WTC11 (cell line): Measurements from ENCODE around the gene MTHFD1L. TPM values are rescaled to one million over a fixed set of nuclear protein-coding genes. Genes with fewer than 3 reads are reported as not detected.

Experiments used
- ATAC-seq: fragments of 200-7000 bp; cut with Tn5 transposase; 2 replicates; pipeline ENCODE4 v1.10.0; 2021; ENCODE audit warnings: mild to moderate bottlenecking, moderate library complexity
- CTCF ChIA-PET: fragments of 300-600 bp; sonication (Branson Sonifier 250); formaldehyde crosslinking; loops from one replicate; lab custom pipeline; 2021; ENCODE audit warnings: antibody characterized with exemption; lab: Charles Lee
- POLR2A ChIA-PET: fragments of 350-600 bp; sonication (Branson Sonifier 250); formaldehyde crosslinking; loops from one replicate; lab custom pipeline; 2021; ENCODE audit warnings: antibody characterized with exemption; lab: Charles Lee
- DNase-seq: peaks from one replicate; pipeline ENCODE4 v3.0.0; 2021; ENCODE audit warnings: low spot score
- H3K27ac Mint-ChIP-seq: 2 replicates; pipeline ENCODE4 v1.8.0; 2021; ENCODE audit warnings: mixed read lengths
- H3K27me3 Mint-ChIP-seq: 2 replicates; pipeline ENCODE4 v1.8.0; 2021; ENCODE audit warnings: low read depth, mild to moderate bottlenecking, moderate library complexity, mixed read lengths
- H3K36me3 Mint-ChIP-seq: 2 replicates; pipeline ENCODE4 v1.8.0; 2021; ENCODE audit warnings: mixed read lengths
- H3K4me1 Mint-ChIP-seq: 2 replicates; pipeline ENCODE4 v1.8.0; 2022; ENCODE audit warnings: mixed read lengths
- H3K4me3 Mint-ChIP-seq: 2 replicates; pipeline ENCODE4 v1.8.0; 2021; ENCODE audit warnings: mild to moderate bottlenecking, moderate library complexity, mixed read lengths
- H3K9me3 Mint-ChIP-seq: 2 replicates; pipeline ENCODE4 v1.8.0; 2021; ENCODE audit warnings: mixed read lengths
- CBFB ChIP-seq: sonication (generic); formaldehyde crosslinking; IDR thresholded peaks from 2 replicates; pipeline ENCODE4 v1.8.1; 2022; ENCODE audit warnings: mild to moderate bottlenecking, low read depth, missing genetic modification reagents
- CREB1 ChIP-seq: sonication (generic); formaldehyde crosslinking; IDR thresholded peaks from 2 replicates; pipeline ENCODE4 v1.8.0; 2023; ENCODE audit warnings: mild to moderate bottlenecking, missing genetic modification reagents
- ELF4 ChIP-seq: sonication (generic); formaldehyde crosslinking; IDR thresholded peaks from 2 replicates; pipeline ENCODE4 v1.8.1; 2022; ENCODE audit warnings: low read depth, mild to moderate bottlenecking, moderate library complexity, missing genetic modification reagents
- ESRRA ChIP-seq: sonication (generic); formaldehyde crosslinking; IDR thresholded peaks from 2 replicates; pipeline ENCODE4 v1.8.1; 2022; ENCODE audit warnings: mild to moderate bottlenecking, missing genetic modification reagents, borderline replicate concordance
- FOXK1 ChIP-seq: sonication (generic); formaldehyde crosslinking; IDR thresholded peaks from 2 replicates; pipeline ENCODE4 v1.8.0; 2022; ENCODE audit warnings: mild to moderate bottlenecking, moderate library complexity, missing genetic modification reagents
- FOXP1 ChIP-seq: sonication (generic); formaldehyde crosslinking; IDR thresholded peaks from 2 replicates; pipeline ENCODE4 v1.8.0; 2022; ENCODE audit warnings: missing genetic modification reagents, mild to moderate bottlenecking, moderate library complexity, borderline replicate concordance
- MXD4 ChIP-seq: fragments of 250-450 bp; sonication (Bioruptor Pico); IDR thresholded peaks from 2 replicates; pipeline ENCODE4 v1.8.0; 2021; ENCODE audit warnings: mild to moderate bottlenecking, moderate library complexity, borderline replicate concordance
- NFATC4 ChIP-seq: fragments of 250-450 bp; sonication (Bioruptor Pico); IDR thresholded peaks from 2 replicates; pipeline ENCODE4 v1.9.0; 2021; ENCODE audit warnings: mild to moderate bottlenecking
- NFYB ChIP-seq: sonication (generic); formaldehyde crosslinking; conservative IDR thresholded peaks from 2 replicates; pipeline ENCODE4 v1.8.0; 2022; ENCODE audit warnings: low read depth, missing genetic modification reagents
- NR3C1 ChIP-seq: sonication (generic); formaldehyde crosslinking; conservative IDR thresholded peaks from 2 replicates; pipeline ENCODE4 v1.8.1; 2023; ENCODE audit warnings: low read depth, mild to moderate bottlenecking, missing genetic modification reagents
- OVOL2 ChIP-seq: fragments of 250-450 bp; sonication (Bioruptor Pico); IDR thresholded peaks from 2 replicates; pipeline ENCODE4 v1.9.0; 2021; ENCODE audit warnings: mild to moderate bottlenecking, borderline replicate concordance
- SOX15 ChIP-seq: fragments of 250-450 bp; sonication (Bioruptor Pico); IDR thresholded peaks from 2 replicates; pipeline ENCODE4 v1.9.0; 2021; ENCODE audit warnings: mild to moderate bottlenecking
- TEAD4 ChIP-seq: sonication (generic); formaldehyde crosslinking; IDR thresholded peaks from 2 replicates; pipeline ENCODE4 v1.8.0; 2022; ENCODE audit warnings: mild to moderate bottlenecking, missing genetic modification reagents
- ZNF219 ChIP-seq: sonication (generic); formaldehyde crosslinking; IDR thresholded peaks from 2 replicates; pipeline ENCODE4 v1.8.0; 2023; ENCODE audit warnings: missing genetic modification reagents, mild to moderate bottlenecking, borderline replicate concordance
- ZNF263 ChIP-seq: sonication (generic); formaldehyde crosslinking; IDR thresholded peaks from 2 replicates; pipeline ENCODE4 v1.8.1; 2022; ENCODE audit warnings: low read depth, mild to moderate bottlenecking, moderate library complexity, missing genetic modification reagents
- ZNF396 ChIP-seq: fragments of 250-450 bp; sonication (Bioruptor Pico); IDR thresholded peaks from 2 replicates; pipeline ENCODE4 v1.8.0; 2021; ENCODE audit warnings: mild to moderate bottlenecking, moderate library complexity, borderline replicate concordance
- ZNF425 ChIP-seq: fragments of 250-450 bp; sonication (Bioruptor Pico); conservative IDR thresholded peaks from 2 replicates; pipeline ENCODE4 v1.9.0; 2021; ENCODE audit warnings: mild to moderate bottlenecking
- ZNF512 ChIP-seq: sonication (generic); formaldehyde crosslinking; IDR thresholded peaks from 2 replicates; pipeline ENCODE4 v1.8.1; 2022; ENCODE audit warnings: missing genetic modification reagents, borderline replicate concordance
- ZNF671 ChIP-seq: fragments of 250-450 bp; sonication (Bioruptor Pico); IDR thresholded peaks from 2 replicates; pipeline ENCODE4 v1.8.0; 2021; ENCODE audit warnings: mild to moderate bottlenecking
- total RNA-seq: library from RNA; stranded (reverse); gene quantifications from 3 replicates; pipeline ENCODE4 v1.2.3, GENCODE V29; 2021
- TF ChIP-seq, protein P1 (sequence below): fragments of 200-600 bp; IDR thresholded peaks from 2 replicates; pipeline ENCODE4 v1.8.0; 2022; ENCODE audit warnings: antibody characterized with exemption
- TF ChIP-seq, protein P2 (sequence below): fragments of 250-450 bp; sonication (Bioruptor Pico); IDR thresholded peaks from 2 replicates; pipeline ENCODE4 v1.9.0; 2021; ENCODE audit warnings: mild to moderate bottlenecking
- TF ChIP-seq, protein P3 (sequence below): sonication (generic); formaldehyde crosslinking; IDR thresholded peaks from 2 replicates; pipeline ENCODE4 v1.8.1; 2022; ENCODE audit warnings: low read depth, missing genetic modification reagents, borderline replicate concordance

MTHFD1L gene
- total RNA-seq, 1 experiment from 2014 or later, result 104 TPM

DNA sequence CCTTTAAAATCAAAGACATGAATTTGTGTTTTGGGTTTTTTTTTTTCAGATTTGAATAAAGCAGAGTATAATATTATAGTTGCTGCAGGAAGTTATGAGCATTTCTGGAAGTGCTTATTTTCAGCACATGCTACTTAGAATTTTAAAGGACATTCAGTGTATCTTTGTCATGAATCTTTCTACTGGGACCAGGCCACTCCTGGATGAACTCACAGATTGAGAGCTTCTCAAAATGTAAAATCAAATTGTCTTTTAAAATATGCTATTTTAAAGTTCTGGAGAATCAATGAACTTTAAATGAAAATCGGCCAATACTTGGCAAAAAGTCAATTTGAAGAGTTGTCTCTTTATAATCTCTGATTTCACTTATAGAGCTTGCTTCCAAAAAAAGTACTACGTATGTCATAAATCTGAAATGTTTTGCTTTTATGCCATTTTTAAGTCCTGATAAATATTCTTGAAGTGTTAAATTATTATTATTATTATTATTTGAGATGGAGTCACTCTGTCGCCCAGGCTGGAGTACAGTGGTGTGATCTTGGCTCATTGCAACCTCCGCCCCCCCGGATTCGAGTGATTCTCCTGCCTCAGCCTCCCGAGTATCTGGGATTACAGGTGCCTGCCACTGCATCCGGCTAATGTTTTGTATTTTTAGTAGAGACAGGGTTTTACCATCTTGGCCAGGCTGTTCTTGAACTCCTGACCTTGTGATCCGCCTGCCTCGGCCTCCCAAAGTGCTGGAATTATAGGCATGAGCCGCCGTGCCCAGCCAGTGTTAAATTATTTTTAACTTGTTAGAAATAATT, 198.5 kb downstream of the MTHFD1L start:
- ATAC-seq (no peak), DNase-seq (no peak)
- Mint-ChIP-seq H3K9me3 (no peaks in the 10 kb centered on the region), H3K36me3 (peaks cover 10% of the 10 kb centered on the region; the same call in 1 of the 2 replicates), H3K27ac (no peak overlapping the region), H3K4me3 (no peak overlapping the region), H3K4me1 (no peaks in the 10 kb centered on the region), H3K27me3 (no peaks in the 10 kb centered on the region)
- TF ChIP-seq ZNF671 (CRISPR knock-in tag) (no peak), ZNF396 (CRISPR knock-in tag) (no peak), NR3C1 (CRISPR knock-in tag) (no peak), FOXP1 (CRISPR knock-in tag) (no peak), MXD4 (CRISPR knock-in tag) (no peak), OVOL2 (CRISPR knock-in tag) (no peak), ZNF512 (CRISPR knock-in tag) (no peak), SOX15 (CRISPR knock-in tag) (no peak), TEAD4 (no peak), CREB1 (CRISPR knock-in tag) (no peak), ELF4 (no peak), NFATC4 (no peak), ZNF263 (no peak), NFYB (no peak), FOXK1 (CRISPR knock-in tag) (no peak), ESRRA (CRISPR knock-in tag) (no peak), ZNF425 (CRISPR knock-in tag) (no peak), ZNF219 (CRISPR knock-in tag) (no peak)
- TF ChIP-seq, protein P1, sequence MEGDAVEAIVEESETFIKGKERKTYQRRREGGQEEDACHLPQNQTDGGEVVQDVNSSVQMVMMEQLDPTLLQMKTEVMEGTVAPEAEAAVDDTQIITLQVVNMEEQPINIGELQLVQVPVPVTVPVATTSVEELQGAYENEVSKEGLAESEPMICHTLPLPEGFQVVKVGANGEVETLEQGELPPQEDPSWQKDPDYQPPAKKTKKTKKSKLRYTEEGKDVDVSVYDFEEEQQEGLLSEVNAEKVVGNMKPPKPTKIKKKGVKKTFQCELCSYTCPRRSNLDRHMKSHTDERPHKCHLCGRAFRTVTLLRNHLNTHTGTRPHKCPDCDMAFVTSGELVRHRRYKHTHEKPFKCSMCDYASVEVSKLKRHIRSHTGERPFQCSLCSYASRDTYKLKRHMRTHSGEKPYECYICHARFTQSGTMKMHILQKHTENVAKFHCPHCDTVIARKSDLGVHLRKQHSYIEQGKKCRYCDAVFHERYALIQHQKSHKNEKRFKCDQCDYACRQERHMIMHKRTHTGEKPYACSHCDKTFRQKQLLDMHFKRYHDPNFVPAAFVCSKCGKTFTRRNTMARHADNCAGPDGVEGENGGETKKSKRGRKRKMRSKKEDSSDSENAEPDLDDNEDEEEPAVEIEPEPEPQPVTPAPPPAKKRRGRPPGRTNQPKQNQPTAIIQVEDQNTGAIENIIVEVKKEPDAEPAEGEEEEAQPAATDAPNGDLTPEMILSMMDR, result no peak
- CTCF ChIA-PET, result interaction anchor here (1.2 kb wide), 1 partner anchor 260 kb away, joined by 3 read pairs; no protein-coding TSS in a partner anchor
- POLR2A ChIA-PET, result no interaction called here

- Mint-ChIP-seq H3K27ac (peak overlapping the region; percentile 7; the same call in 1 of the 2 replicates), H3K9me3 (no peaks in the 10 kb centered on the region)
- CTCF ChIA-PET, result no interaction called here
These were observed 199.7 kb downstream of the MTHFD1L start for GRCh38 chr6:151065027-151065815.

More at GRCh38 chr6:151065027-151065815, 199.7 kb downstream of the MTHFD1L start:
- TF ChIP-seq, protein P2, sequence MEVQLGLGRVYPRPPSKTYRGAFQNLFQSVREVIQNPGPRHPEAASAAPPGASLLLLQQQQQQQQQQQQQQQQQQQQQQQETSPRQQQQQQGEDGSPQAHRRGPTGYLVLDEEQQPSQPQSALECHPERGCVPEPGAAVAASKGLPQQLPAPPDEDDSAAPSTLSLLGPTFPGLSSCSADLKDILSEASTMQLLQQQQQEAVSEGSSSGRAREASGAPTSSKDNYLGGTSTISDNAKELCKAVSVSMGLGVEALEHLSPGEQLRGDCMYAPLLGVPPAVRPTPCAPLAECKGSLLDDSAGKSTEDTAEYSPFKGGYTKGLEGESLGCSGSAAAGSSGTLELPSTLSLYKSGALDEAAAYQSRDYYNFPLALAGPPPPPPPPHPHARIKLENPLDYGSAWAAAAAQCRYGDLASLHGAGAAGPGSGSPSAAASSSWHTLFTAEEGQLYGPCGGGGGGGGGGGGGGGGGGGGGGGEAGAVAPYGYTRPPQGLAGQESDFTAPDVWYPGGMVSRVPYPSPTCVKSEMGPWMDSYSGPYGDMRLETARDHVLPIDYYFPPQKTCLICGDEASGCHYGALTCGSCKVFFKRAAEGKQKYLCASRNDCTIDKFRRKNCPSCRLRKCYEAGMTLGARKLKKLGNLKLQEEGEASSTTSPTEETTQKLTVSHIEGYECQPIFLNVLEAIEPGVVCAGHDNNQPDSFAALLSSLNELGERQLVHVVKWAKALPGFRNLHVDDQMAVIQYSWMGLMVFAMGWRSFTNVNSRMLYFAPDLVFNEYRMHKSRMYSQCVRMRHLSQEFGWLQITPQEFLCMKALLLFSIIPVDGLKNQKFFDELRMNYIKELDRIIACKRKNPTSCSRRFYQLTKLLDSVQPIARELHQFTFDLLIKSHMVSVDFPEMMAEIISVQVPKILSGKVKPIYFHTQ (CRISPR knock-in tag), result no peak
- TF ChIP-seq, protein P3, sequence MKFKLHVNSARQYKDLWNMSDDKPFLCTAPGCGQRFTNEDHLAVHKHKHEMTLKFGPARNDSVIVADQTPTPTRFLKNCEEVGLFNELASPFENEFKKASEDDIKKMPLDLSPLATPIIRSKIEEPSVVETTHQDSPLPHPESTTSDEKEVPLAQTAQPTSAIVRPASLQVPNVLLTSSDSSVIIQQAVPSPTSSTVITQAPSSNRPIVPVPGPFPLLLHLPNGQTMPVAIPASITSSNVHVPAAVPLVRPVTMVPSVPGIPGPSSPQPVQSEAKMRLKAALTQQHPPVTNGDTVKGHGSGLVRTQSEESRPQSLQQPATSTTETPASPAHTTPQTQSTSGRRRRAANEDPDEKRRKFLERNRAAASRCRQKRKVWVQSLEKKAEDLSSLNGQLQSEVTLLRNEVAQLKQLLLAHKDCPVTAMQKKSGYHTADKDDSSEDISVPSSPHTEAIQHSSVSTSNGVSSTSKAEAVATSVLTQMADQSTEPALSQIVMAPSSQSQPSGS (CRISPR knock-in tag), result no peak
- TF ChIP-seq ZNF425 (CRISPR knock-in tag) (no peak), CBFB (CRISPR knock-in tag) (no peak)
- TF ChIP-seq, all 79 proteins: peak for 0
- Mint-ChIP-seq H3K4me3 (no peak overlapping the region), H3K4me1 (no peaks in the 10 kb centered on the region), H3K36me3 (peaks cover 13% of the 10 kb centered on the region; the same call in 1 of the 2 replicates), H3K27me3 (no peaks in the 10 kb centered on the region)
- POLR2A ChIA-PET, result interaction anchor here (0.5 kb wide), 1 partner anchor 429 kb away, joined by 3 read pairs; no protein-coding TSS in a partner anchor
- DNase-seq (no peak), ATAC-seq (no peak)
